Loucy (cell line): ENCODE results near the gene HPS6.

ENCODE experiments used
- H2AFZ ChIP-seq: fragments of 200-600 bp; sonication (generic); 2 replicates; pipeline ENCODE4 v1.6.0; 2016; ENCODE audit warnings: antibody characterized with exemption, mild to moderate bottlenecking, low read length, moderate library complexity
- H3F3A ChIP-seq: fragments of 200-600 bp; 2 replicates; pipeline ENCODE4 v1.6.0; 2016; ENCODE audit warnings: antibody characterized with exemption, low read depth, mild to moderate bottlenecking
- H3K27me3 ChIP-seq: fragments of 200-600 bp; sonication (generic); 2 replicates; pipeline ENCODE4 v1.6.1; 2014; ENCODE audit warnings: low read length, mild to moderate bottlenecking; ENCODE audit not compliant: insufficient read depth, poor library complexity, severe bottlenecking
- H3K36me3 ChIP-seq: fragments of 200-600 bp; sonication (generic); 2 replicates; pipeline ENCODE4 v1.6.1; 2016; ENCODE audit warnings: low read length; ENCODE audit not compliant: insufficient read depth
- H3K4me1 ChIP-seq: fragments of 200-600 bp; sonication (generic); 2 replicates; pipeline ENCODE4 v1.5.1; 2014; ENCODE audit warnings: low read length, mild to moderate bottlenecking; ENCODE audit not compliant: insufficient read depth, poor library complexity, severe bottlenecking
- H3K4me2 ChIP-seq: fragments of 200-600 bp; sonication (generic); 2 replicates; pipeline ENCODE4 v1.6.0; 2014; ENCODE audit warnings: antibody characterized with exemption, low read length, low read depth, mild to moderate bottlenecking; ENCODE audit not compliant: poor library complexity, severe bottlenecking
- H3K4me3 ChIP-seq: fragments of 200-600 bp; sonication (generic); 2 replicates; pipeline ENCODE4 v1.5.1; 2014; ENCODE audit warnings: low read length, mild to moderate bottlenecking, mixed read lengths; ENCODE audit not compliant: poor library complexity, severe bottlenecking
- H3K79me2 ChIP-seq: fragments of 200-600 bp; sonication (generic); 2 replicates; pipeline ENCODE4 v1.6.1; 2014; ENCODE audit warnings: low read length; ENCODE audit not compliant: insufficient read depth
- H3K9ac ChIP-seq: fragments of 200-600 bp; sonication (generic); 2 replicates; pipeline ENCODE4 v1.6.0; 2014; ENCODE audit warnings: mild to moderate bottlenecking, low read depth, low read length, moderate library complexity; ENCODE audit not compliant: poor library complexity, severe bottlenecking
- H3K9me2 ChIP-seq: fragments of 200-600 bp; sonication (generic); replicated peaks from 2 replicates; pipeline ENCODE4 v1.6.1; 2016; ENCODE audit warnings: low read depth, low read length, mixed read lengths
- H3K9me3 ChIP-seq: fragments of 200-600 bp; sonication (generic); 2 replicates; pipeline ENCODE4 v1.6.1; 2014; ENCODE audit warnings: mild to moderate bottlenecking, antibody characterized with exemption, low read length, low read depth; ENCODE audit not compliant: insufficient read depth
- H4K20me1 ChIP-seq: fragments of 200-600 bp; sonication (generic); 2 replicates; pipeline ENCODE4 v1.6.0; 2014; ENCODE audit warnings: antibody characterized with exemption, low read length, mild to moderate bottlenecking; ENCODE audit not compliant: insufficient read depth, poor library complexity, severe bottlenecking
- EZH2phosphoT487 ChIP-seq: fragments of 200-600 bp; IDR thresholded peaks from 2 replicates; pipeline ENCODE4 v1.6.1; 2018; ENCODE audit warnings: antibody characterized with exemption, mild to moderate bottlenecking, moderate library complexity, borderline replicate concordance
- TF ChIP-seq, protein P1 (sequence below): fragments of 200-600 bp; sonication (generic); conservative IDR thresholded peaks from 2 replicates; pipeline ENCODE4 v1.5.1; 2014; ENCODE audit warnings: mild to moderate bottlenecking, antibody characterized with exemption, low read length

HPS6 gene

DNA sequence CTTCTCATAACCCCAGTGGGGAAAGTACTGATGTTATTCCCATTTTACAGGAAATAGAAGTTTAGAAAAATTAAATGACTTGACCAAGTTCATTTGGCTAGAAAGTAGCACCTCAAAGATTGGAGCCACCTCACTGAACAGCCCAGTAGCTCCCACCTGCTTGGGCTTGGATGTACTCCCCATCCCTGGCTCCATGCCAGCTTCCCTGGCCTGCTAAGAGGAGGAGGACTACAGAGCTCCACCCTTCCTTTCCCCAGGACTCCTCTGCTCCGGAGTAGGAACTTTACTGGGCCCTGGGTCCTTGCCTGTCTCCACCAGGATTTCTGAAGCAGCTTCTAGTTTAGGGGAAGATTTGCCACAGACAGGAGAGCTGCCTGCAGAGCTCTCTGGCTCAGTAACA lies 3.1 kb downstream of the HPS6 start:
- no peak for TF ChIP-seq EZH2phosphoT487
- TF ChIP-seq, protein P1, sequence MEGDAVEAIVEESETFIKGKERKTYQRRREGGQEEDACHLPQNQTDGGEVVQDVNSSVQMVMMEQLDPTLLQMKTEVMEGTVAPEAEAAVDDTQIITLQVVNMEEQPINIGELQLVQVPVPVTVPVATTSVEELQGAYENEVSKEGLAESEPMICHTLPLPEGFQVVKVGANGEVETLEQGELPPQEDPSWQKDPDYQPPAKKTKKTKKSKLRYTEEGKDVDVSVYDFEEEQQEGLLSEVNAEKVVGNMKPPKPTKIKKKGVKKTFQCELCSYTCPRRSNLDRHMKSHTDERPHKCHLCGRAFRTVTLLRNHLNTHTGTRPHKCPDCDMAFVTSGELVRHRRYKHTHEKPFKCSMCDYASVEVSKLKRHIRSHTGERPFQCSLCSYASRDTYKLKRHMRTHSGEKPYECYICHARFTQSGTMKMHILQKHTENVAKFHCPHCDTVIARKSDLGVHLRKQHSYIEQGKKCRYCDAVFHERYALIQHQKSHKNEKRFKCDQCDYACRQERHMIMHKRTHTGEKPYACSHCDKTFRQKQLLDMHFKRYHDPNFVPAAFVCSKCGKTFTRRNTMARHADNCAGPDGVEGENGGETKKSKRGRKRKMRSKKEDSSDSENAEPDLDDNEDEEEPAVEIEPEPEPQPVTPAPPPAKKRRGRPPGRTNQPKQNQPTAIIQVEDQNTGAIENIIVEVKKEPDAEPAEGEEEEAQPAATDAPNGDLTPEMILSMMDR = no peak
- Histone ChIP-seq H3F3A (0 out of 2 replicates have a peak, but pooled peaks cover 1% of the 10 kb centered on the region), H3K4me3 (no peak overlapping the region), H4K20me1 (peaks cover 20% of the 10 kb centered on the region), H3K9ac (no peak overlapping the region), H3K4me1 (peaks cover 16% of the 10 kb centered on the region), H3K27me3 (no peaks in the 10 kb centered on the region), H3K4me2 (no peak overlapping the region), H3K9me3 (no peaks in the 10 kb centered on the region), H3K79me2 (peaks cover 24% of the 10 kb centered on the region), H3K36me3 (no peaks in the 10 kb centered on the region), H3K9me2 (no peaks in the 10 kb centered on the region), H2AFZ (no peak overlapping the region)

DNA sequence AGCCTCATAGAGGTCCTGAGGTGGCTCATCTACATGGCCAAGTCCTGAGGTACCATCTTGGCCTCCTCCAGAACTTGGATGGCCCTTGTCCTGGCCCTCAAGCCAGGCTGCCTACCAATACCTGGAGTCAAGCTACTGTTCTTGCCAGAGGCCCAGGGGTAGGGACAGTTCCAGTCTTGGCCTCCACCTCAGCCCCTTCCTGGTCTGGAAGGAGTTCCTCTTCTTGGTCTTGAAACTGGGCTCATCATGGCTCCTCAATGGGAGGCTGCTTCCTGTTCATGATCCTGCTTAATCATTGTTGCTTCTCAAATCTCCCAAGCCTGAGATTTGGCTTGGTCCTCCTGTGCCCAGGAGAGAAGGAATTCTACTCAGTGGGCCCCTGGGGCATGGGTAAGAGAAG lies 3.9 kb downstream of the HPS6 start:
- H3K4me3 ChIP-seq = no peak overlapping the region
- H3K9me2 ChIP-seq = no peaks in the 10 kb centered on the region
- peaks cover 20% of the 10 kb centered on the region for H4K20me1 ChIP-seq
- no peaks in the 10 kb centered on the region for H3K9me3 ChIP-seq
- no peaks in the 10 kb centered on the region for H3K27me3 ChIP-seq
- no peaks in the 10 kb centered on the region for H3F3A ChIP-seq
- no peak for TF ChIP-seq EZH2phosphoT487
- TF ChIP-seq, protein P1 = no peak
- H2AFZ ChIP-seq = no peak overlapping the region
- no peak overlapping the region for H3K4me2 ChIP-seq
- no peaks in the 10 kb centered on the region for H3K36me3 ChIP-seq
- H3K4me1 ChIP-seq = peaks cover 16% of the 10 kb centered on the region
- H3K79me2 ChIP-seq = peaks cover 24% of the 10 kb centered on the region
- no peak overlapping the region for H3K9ac ChIP-seq

DNA sequence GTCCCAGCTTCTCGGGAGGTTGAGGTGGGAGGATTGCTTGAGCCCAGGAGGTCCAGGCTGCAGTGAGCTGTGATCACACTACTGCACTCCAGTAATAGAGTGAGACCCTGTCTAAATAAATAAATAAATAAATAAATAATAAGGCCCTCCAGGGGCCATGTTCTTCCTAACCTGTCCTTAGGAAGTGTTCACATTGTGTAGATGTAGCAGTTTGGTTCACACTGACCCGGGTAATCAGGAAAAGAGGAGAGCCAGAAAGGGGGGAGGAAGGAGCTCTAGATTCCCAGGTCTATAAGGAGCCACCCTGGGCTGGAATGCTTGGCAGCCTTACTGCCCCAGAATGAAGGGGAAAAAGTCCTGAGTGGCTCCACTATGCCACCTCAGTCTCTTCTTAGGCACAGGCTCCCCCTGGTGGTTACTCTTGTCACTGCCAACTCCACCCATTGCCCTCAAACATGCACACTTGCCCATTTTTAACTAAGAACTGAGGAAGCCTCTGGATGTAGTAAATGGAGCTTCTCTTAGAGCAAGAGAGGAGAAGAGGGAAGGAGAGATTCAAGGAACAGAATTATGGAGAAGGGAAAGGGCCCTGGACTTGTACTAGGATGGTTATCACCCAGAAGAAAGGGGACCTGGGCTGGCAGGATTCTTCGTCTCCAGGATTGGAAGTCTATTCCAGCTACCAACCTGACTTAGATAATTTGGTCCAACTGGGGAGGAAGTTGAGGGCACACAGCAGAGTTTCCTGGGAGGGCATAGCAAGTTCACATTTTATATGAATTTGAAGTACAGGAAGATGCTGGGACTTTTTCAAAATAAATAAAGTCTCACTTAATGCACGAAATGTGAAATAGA lies 7.8 kb downstream of the HPS6 start:
- H3K4me1 ChIP-seq = no peaks in the 10 kb centered on the region
- no peaks in the 10 kb centered on the region for H3K27me3 ChIP-seq
- H3K4me2 ChIP-seq = no peak overlapping the region
- H3K36me3 ChIP-seq = no peaks in the 10 kb centered on the region
- H3K9ac ChIP-seq = no peak overlapping the region
- H4K20me1 ChIP-seq = peaks cover 1% of the 10 kb centered on the region
- H3K4me3 ChIP-seq = no peak overlapping the region
- H2AFZ ChIP-seq = no peak overlapping the region
- no peaks in the 10 kb centered on the region for H3K79me2 ChIP-seq
- no peaks in the 10 kb centered on the region for H3F3A ChIP-seq
- no peaks in the 10 kb centered on the region for H3K9me2 ChIP-seq
- TF ChIP-seq, protein P1 = peak; percentile 93
- no peak for TF ChIP-seq EZH2phosphoT487
- H3K9me3 ChIP-seq = no peaks in the 10 kb centered on the region
